SKM-1 (cell line): Measurements from ENCODE around the gene ATG4D.

Experiments used
- DNase-seq: peaks from one replicate; lab custom pipeline; 2025; ENCODE audit not compliant: unreplicated experiment; lab: John Stamatoyannopoulos, UW

ATG4D gene

GRCh38 chr19:10543420-10544241 lies at the start of gene ATG4D:
TSS of gene ATG4D (plus strand) at chr19:10543904. CDS start at chr19:10544091, 187 bp downstream.
- DNase-seq = peak; percentile 28

- DNase-seq = no peak
These were observed 46.3 kb upstream of the ATG4D start for GRCh38 chr19:10497371-10497770.

DNA sequence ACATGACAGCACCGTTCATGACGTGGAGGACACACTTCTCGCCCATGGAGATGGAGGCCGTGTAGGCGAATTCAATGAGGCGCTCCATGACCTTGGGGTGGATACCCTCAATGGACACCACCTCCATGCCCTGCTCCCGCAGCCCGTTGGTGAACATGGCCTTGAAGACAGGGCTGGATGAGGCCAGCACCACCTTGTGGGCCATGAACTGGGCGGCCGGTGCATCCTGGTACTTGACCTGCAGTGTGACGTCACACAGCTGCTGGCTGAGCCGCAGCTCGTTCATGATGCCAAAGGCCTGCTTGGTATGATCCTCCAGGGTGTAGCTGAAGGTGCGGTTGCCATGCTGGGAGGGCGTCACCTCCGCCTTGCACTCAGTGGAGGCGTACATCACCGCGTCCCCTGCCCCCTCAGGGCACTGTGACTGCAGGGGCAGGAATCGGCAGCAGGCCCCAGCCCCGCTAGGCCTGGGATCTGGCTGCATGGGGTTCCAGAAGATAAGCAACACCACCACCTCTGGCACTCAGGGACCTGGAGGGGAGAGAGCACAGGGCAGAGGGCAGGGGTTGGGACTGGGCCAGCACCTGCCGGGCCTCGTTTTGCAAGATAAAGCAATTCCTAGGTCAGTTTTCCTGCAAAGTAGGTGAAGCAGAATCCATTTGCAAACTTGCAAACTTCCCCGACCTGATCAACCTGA lies 44.0 kb upstream of the ATG4D start:
- no peak for DNase-seq

DNA sequence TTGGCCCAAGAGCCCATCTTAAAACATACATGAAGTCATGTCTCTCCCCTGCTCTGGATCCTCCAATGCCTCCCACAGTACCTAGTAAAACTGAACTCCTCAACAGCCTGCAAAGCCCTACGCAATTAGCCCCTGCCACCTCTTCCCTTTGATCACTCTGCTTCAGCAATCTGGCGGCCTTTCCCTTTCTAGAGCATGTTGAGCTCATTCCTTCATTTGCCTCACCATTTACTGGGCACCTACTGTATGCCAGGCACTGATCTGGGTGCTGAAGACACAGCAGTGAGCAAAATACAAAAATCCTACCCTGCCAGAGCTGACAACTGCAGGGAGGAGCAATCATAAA lies 43.5 kb upstream of the ATG4D start:
- DNase-seq = no peak

DNA sequence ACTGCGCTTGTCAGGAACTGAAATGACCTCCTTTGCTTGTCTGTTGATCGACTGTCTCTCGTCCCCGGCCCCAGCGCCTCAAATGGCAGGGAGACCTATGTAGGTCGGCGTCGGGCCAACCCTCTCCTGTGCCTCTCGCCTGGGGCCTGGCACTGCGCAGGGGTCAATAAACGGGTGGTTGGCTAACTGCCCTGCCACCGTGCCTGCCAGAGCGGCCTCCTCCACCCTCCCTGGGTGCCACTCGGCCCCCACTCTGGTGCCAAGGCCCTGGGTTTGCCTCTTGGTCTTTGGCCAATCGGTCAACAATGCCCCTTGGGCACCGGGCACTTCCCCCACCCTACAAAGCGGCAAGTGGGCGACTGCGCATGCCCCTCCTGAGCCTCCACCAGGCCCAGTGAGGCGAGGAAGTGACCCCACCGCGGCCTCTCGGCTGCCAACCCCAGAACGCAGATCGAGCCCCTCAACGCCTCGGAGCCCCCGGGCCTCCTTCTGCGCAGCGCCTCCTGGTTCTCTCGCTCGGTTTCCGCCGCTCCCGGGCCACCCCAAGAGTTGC lies 41.7 kb upstream of the ATG4D start:
- DNase-seq = no peak

- DNase-seq = peak; percentile 86
These were observed 41.1 kb upstream of the ATG4D start for GRCh38 chr19:10502524-10503001.

DNA sequence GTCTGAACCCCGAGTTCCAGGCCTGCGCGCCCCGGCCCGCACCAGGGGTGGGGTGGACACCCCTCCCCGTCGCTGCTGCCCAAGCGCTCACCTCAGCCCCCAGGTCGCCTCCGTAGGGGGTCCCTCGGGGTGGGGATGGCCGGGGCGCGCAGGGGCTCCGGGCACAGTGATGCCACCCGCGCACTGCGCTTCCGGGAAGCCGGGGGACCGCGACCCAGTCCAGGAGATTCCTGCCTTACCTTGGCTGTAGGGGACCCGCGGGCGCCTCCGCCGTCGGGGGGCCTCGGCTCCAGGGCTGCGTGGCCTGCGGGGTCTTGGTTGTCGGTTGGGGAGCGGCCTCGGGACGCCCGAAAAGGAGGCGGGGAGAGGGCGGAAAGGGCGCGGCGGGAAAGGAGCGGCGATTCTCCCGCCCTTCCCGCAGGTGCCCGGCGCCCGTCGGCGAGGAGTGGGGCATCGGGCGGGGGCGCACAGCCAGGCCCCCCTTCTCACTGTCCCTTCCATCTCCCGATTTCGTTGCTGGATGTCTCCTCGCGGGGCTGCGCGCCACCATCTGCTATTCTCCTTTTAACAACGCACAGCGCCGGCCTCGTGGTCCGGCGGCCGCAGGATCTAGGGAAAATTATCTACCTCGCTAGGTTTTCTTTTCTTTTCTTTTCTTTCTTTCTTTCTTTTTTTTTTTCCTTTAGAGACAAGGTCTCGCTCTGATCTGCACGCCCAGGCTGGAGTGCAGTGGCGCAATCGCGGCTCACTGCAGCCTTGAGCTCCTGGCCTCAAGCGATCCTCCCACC lies 40.5 kb upstream of the ATG4D start, which contains the start of gene KEAP1:
Gene KEAP1, minus strand, starts transcription at position 355 of the 788 bp plus-strand sequence. CDS start 3,323 bp downstream, outside the sequence.
- DNase-seq = no peak

- DNase-seq = peak; percentile 30
These were observed 38.0 kb upstream of the ATG4D start for GRCh38 chr19:10505583-10506229.

DNA sequence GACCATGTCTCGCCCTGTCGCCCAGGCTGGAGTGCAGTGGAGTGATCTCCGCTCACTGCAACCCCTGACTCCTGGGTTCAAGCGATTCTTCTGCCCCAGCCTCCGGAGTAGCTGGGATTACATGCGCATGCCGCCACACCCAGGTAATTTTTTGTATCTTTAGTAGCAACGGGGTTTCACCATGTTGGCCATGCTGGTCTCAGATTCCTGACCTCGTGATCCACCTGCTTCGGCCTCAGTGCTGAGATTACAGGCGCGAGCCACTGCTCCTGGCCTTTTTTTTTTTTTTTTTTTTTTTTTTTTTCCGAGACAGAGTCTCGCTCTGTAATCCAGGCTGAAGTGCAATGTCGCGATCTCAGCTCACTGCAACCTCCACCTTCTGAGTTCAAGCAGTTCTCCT lies 35.7 kb upstream of the ATG4D start:
- no peak for DNase-seq

- no peak for DNase-seq
These were observed 35.0 kb upstream of the ATG4D start for GRCh38 chr19:10508707-10509106.

DNA sequence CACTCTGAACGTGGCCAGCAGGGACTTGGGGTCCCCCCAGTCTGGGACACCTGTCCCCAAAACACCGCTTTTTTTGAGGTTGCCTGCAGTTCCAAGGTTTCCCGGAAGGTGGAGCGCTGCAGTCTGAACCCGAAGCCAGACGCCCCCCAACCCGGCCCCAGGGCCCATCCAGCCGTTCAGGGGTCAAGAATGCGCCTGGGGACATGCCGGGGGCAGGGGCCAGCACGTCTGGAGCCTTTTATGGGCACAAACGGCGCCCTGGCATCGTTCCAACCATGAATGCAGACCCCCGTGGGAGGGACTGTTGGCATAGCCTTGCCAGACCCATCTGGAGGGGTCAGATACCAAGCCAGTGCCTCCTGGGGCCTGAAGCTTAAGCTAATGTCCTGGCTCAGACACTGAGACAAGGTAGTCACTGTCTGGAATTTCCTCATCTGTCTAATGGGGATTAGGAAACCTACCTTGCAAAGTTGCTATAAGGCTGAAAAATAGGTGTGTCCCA lies 33.4 kb upstream of the ATG4D start:
- no peak for DNase-seq

DNA sequence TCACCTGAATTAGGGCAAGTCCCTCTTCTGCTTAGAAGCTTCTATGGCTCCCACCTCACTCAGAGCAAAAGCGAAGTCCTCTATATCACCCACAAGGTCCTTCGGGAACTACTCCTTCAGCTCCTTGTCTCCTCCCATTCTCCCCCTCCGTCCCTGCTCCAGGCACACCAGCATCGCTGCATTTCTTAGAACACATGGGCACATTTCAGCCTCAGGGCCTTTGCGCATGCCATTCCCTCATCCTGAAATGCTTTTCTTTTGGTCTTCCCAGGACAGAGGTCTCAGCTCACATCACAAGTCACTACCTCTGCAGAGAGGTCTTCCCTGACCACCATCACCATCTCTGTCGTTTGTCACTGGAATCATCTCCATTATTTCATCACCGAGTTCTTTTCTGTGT lies 30.5 kb upstream of the ATG4D start:
- DNase-seq = no peak

DNA sequence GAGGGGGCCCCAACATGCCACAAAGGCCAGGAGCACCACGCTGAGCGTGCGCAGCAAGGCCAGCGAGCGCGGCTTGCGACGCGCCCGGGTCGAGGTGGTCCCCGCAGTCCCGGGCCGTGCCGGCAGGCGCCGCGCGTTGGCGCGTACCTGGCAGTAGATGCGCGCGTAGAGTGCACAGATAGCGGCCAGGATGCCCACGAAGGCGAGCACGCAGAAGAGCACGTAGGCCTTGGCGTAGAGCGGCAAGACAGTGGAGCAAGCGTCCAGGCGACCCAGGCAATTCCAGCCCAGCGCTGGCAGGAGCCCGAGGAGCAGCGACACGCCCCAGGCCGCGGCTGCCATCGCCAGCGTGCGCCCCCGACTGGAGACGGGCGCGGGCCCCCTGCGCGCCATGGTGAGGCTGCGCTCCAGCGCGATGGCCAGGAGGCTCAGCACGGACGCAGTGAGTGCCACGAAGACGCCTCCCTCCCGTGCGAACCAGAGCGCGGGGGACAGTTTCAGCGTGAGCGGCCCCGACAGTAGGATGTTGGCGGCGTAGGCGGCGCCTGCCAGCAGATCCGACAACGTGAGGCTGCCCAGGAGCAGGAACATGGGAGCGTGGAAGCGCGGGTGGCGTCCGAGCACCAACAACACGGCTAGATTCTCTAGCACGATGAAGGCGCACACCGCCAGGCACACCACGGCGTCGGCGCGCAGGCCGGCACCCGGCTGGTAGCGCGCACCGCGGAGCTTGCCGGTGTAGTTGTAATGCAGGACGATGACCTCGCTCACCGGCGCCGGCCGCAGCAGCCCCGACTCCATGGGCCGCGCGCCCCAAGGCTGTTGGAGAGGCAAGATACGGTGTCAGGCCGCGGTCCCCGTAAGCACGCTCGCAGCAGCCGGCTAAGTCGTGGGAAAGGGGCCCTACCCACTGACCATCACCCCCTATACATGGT lies 29.2 kb upstream of the ATG4D start:
- no peak for DNase-seq

GRCh38 chr19:10516064-10516385 lies 27.7 kb upstream of the ATG4D start:
- no peak for DNase-seq

DNA sequence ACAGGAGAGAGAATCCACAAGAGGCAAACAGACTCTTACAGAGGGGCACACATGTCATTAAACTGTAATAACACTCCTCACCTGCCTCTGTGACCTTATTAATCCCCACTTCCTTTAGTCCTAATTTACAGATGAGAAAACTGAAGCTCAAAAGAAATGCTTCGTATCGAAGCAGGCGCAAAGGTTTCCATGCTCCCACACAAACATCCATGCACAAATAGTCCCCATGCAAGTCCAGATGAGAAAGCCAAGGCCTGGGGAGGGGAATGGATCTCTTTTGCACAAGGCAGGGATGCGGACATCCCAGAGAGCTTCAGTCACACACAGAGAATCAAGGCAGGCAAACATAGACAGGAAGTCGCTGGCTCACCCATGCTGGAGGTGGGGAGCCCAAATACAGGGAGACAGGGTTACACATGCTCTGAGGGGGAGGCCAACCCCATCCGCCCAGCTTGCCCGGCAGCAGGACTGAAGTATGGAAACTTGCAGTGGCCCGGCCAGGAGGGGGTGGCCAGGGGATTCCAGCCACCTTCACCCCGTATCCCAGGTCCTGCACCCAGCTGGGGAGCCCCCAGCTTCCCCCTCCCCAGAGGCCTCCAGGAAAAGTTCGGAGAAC lies 26.9 kb upstream of the ATG4D start:
- no peak for DNase-seq

DNA sequence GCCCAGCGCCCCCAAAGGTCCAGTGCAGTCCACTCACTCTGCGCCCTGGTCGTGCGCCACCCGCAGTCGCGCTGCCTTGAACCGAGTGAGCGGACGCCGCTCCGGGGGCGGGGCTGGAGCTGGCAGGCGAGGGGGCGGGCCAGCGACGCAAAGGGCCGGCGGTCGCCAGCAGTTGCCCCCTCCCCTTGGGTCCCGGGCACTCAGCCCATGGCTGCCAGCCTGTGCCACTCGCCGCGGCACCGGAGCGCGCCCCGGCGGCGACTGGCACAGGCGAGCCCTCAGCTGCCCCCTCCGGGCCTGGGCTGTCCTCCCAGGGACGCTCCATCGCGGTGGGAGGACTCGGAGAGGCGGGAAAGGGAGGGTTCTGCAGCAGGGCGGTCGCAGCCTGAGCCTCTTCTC lies 26.3 kb upstream of the ATG4D start, which contains the start of gene S1PR5:
Gene S1PR5, minus strand, starts transcription at position 87 of the 399 bp plus-strand sequence. CDS start 2,436 bp downstream, outside the sequence.
- no peak for DNase-seq

DNA sequence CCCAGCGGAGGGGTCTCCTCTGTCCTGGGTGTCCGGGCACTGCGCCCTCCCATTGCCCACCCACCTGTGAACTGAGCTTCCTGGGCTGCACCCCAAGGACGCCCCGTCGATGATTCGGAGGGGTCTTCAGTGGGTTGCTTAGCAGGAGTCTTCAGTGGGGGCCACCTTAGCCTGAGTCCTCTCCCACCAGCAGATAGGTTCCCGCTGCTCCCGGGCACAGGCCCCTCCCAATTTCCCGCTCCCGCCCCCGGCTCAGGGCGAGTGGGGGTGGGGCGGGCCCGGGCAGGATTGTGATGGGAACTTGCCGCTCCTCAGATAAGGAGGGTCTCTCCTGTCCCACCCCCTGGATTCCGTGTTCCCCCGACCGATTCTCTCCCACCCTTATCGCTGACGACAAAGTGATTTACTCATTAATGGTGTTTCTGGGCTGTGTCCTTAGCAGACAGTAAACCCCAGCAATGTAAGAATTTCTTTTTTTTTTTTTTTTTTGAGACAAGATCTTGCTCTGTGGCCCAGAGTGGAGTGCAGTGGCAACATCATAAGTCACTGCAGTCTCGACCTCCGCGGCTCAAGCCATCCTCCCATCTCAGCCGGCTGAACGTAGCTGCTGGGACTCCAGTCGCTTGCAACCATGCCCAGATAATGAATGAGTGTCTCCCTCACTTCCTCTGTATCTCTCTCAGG lies 25.8 kb upstream of the ATG4D start:
- DNase-seq = no peak
